ENCODE results near the gene CSF3.

Gene CSF3

GRCh38 chr17:40062329-40063186, 47.3 kb downstream of the CSF3 start, which contains the start of gene THRA:
TSS of gene THRA (plus strand) at chr17:40062965. CDS start at chr17:40074489, 11,524 bp downstream.
- peak; percentile 71 for DNase-seq

- DNase-seq: peak; percentile 72
Measured at GRCh38 chr17:40063187-40063771, 48.0 kb downstream of the CSF3 start.

- peak; percentile 90 for DNase-seq
Measured at GRCh38 chr17:40063901-40064531, 48.8 kb downstream of the CSF3 start.

GRCh38 chr17:40064971-40065768, 49.9 kb downstream of the CSF3 start:
- DNase-seq: no peak

GRCh38 chr17:40065769-40066510, 50.7 kb downstream of the CSF3 start:
- DNase-seq: no peak
